Endothelial cell of umbilical vein (primary cell): Measurements from ENCODE around the gene HOXB4. TPM values are rescaled to one million over a fixed set of nuclear protein-coding genes. Genes with fewer than 3 reads are reported as not detected.
A peak's percentile ranks its signal among the peaks of the same experiment; 100 is the strongest.

Source experiments
- BruUV-seq: library from RNA; stranded (reverse); fragments of 400-500 nt; replicated peaks from 2 replicates; lab custom pipeline; 2021; lab: Mats Ljungman, UMichigan
- CTCF ChIA-PET: fragments of 300-600, 350-600 bp; sonication (Branson Sonifier 250); formaldehyde crosslinking; loops from one replicate; lab custom pipeline; 2021; ENCODE audit warnings: antibody characterized with exemption, inconsistent platforms; lab: Charles Lee
- POLR2A ChIA-PET: fragments of 300-600, 350-600 bp; sonication (Branson Sonifier 250); formaldehyde crosslinking; loops from one replicate; lab custom pipeline; 2021; ENCODE audit warnings: antibody characterized with exemption, inconsistent platforms; lab: Charles Lee
- DNase-seq: peaks from one replicate; pipeline ENCODE4 v3.0.0-alpha.2; 2011; ENCODE audit warnings: low read depth, low spot score
- FAIRE-seq: peaks from 2 replicates; lab custom pipeline; 2011; peaks lifted over from hg19 to GRCh38; lab: Jason Lieb, UNC
- H2AFZ ChIP-seq: 2 replicates; pipeline ENCODE4 v1.6.0; 2012; ENCODE audit warnings: low read depth, low read length, control low read depth, inconsistent platforms
- H3K27ac ChIP-seq: 2 replicates; pipeline ENCODE4 v1.5.1; 2011; ENCODE audit warnings: low read depth, mild to moderate bottlenecking, control low read depth, low read length, moderate library complexity; ENCODE audit not compliant: insufficient read depth
- H3K27me3 ChIP-seq, 2 experiments: 2 replicates each; pipeline versions ENCODE4 v1.6.0 to v1.6.1; 2011; ENCODE audit warnings: low read length in 2 of 2, mixed read lengths in 1 of 2; ENCODE audit not compliant: control insufficient read depth in 2 of 2, insufficient read depth in 2 of 2
- H3K36me3 ChIP-seq, 2 experiments: 2 replicates in 1 of 2; 3 replicates in 1 of 2; pipeline ENCODE4 v1.5.1; 2011; ENCODE audit warnings: low read length in 2 of 2, mild to moderate bottlenecking in 1 of 2, moderate library complexity in 1 of 2; ENCODE audit not compliant: control insufficient read depth in 2 of 2, insufficient read depth in 2 of 2; ENCODE audit errors: extremely low read depth in 1 of 2
- H3K4me1 ChIP-seq: 3 replicates; pipeline ENCODE4 v1.5.1; 2011; ENCODE audit warnings: mild to moderate bottlenecking, low read length; ENCODE audit not compliant: control insufficient read depth, insufficient read depth; ENCODE audit errors: extremely low read depth
- H3K4me2 ChIP-seq: 2 replicates; pipeline ENCODE4 v1.6.1; 2011; ENCODE audit warnings: low read length, control low read depth, mixed read lengths; ENCODE audit not compliant: insufficient read depth
- H3K4me3 ChIP-seq, 3 experiments: fragments of 200-600 bp in 1 of 3; sonication (generic), shearing (Covaris generic) in 1 of 3; replicated peaks in 1 of 3; 2 replicates each; pipeline ENCODE4 v1.5.1; 2011 to 2016; ENCODE audit warnings: control low read depth in 3 of 3, low read length in 3 of 3, mild to moderate bottlenecking in 2 of 3, inconsistent platforms in 1 of 3, low read depth in 1 of 3, moderate library complexity in 1 of 3; ENCODE audit not compliant: insufficient read depth in 1 of 3
- H3K79me2 ChIP-seq: 2 replicates; pipeline ENCODE4 v1.6.0; 2012; ENCODE audit warnings: low read length, inconsistent platforms; ENCODE audit not compliant: control insufficient read depth, insufficient read depth
- H3K9ac ChIP-seq: replicated peaks from 2 replicates; pipeline ENCODE3; 2011; ENCODE audit warnings: low read length, control low read depth; ENCODE audit not compliant: insufficient read depth; ENCODE audit errors: extremely low read depth
- H3K9me1 ChIP-seq: replicated peaks from 3 replicates; pipeline ENCODE4 v1.6.0; 2011; ENCODE audit warnings: mild to moderate bottlenecking, low read length; ENCODE audit not compliant: control insufficient read depth, insufficient read depth; ENCODE audit errors: extremely low read depth
- H3K9me3 ChIP-seq: replicated peaks from 2 replicates; pipeline ENCODE4 v1.5.1; 2012; ENCODE audit warnings: low read length, inconsistent platforms; ENCODE audit not compliant: control insufficient read depth, insufficient read depth
- H4K20me1 ChIP-seq: replicated peaks from 2 replicates; pipeline ENCODE3; 2011; ENCODE audit warnings: mild to moderate bottlenecking, low read length; ENCODE audit not compliant: control insufficient read depth, insufficient read depth; ENCODE audit errors: extremely low read depth
- CTCF ChIP-seq, 2 donors: IDR thresholded peaks; 1 replicate in 1 of 2; 2 replicates in 1 of 2; pipeline ENCODE4 v1.5.1; 2011; ENCODE audit warnings: low read length in 2 of 2, mild to moderate bottlenecking in 2 of 2, moderate library complexity in 2 of 2, control low read depth in 1 of 2, inconsistent platforms in 1 of 2, low read depth in 1 of 2; ENCODE audit not compliant: insufficient read depth in 1 of 2; ENCODE audit errors: extremely low read depth in 1 of 2
- EZH2 ChIP-seq: IDR thresholded peaks from 2 replicates; pipeline ENCODE4 v1.6.1; 2012; ENCODE audit warnings: borderline replicate concordance, low read depth, mild to moderate bottlenecking, moderate library complexity, low read length, inconsistent platforms; ENCODE audit not compliant: severe bottlenecking
- FOS ChIP-seq: IDR thresholded peaks from 2 replicates; pipeline ENCODE4 v1.6.1; 2011; ENCODE audit warnings: mild to moderate bottlenecking, low read length, moderate library complexity, borderline replicate concordance; ENCODE audit not compliant: insufficient read depth
- GATA2 ChIP-seq: IDR thresholded peaks from 2 replicates; pipeline ENCODE4 v1.7.0; 2011; ENCODE audit warnings: low read depth, mild to moderate bottlenecking, moderate library complexity, mixed read lengths, low read length; ENCODE audit not compliant: insufficient read length, insufficient read depth
- JUN ChIP-seq: IDR thresholded peaks from 2 replicates; pipeline ENCODE4 v1.6.1; 2011; ENCODE audit warnings: borderline replicate concordance, low read depth; ENCODE audit not compliant: insufficient read length, insufficient read depth
- MAX ChIP-seq: IDR thresholded peaks from 2 replicates; pipeline ENCODE4 v1.6.1; 2011; ENCODE audit not compliant: insufficient read depth, insufficient read length
- MYC ChIP-seq: IDR thresholded peaks from one replicate; pipeline ENCODE4 v1.6.1; 2011; ENCODE audit warnings: mild to moderate bottlenecking, low read depth, low read length
- POLR2A ChIP-seq: IDR thresholded peaks from 2 replicates; pipeline ENCODE4 v1.6.1; 2012; ENCODE audit warnings: low read depth, mild to moderate bottlenecking, control low read depth, low read length
- POLR2AphosphoS5 ChIP-seq: IDR thresholded peaks from 2 replicates; pipeline ENCODE4 v1.6.1; 2012; ENCODE audit warnings: low read depth, mild to moderate bottlenecking, control low read depth, low read length, moderate library complexity; ENCODE audit not compliant: insufficient read depth
- dilution Hi-C: fragments of 300-500 bp; cut with MboI; formaldehyde crosslinking; loops from one replicate; pipeline ENCODE4 v1.15.0; 2019; ENCODE audit warnings: low sequenced_read_pairs; ENCODE audit not compliant: extremely low pct_ligation_motif_present
- intact Hi-C: fragments of 100-400 bp; cut with micrococcal nuclease; formaldehyde crosslinking; loops from one replicate; pipeline ENCODE4 v1.10.0; 2022
- polyA plus RNA-seq, 4 experiments: library from polyadenylated mRNA; depleted of rRNA in 3 of 4; stranded (reverse) in 3 of 4; unstranded in 1 of 4; fragments of >200 nt; gene quantifications; 2 replicates each; pipeline versions ENCODE4 v1.2.1 to v1.2.3, GENCODE V29; 2011 to 2012; ENCODE audit warnings: missing spikeins in 1 of 4
- total RNA-seq: library from RNA; stranded (reverse); gene quantifications from 2 replicates; pipeline ENCODE4 v1.2.3, GENCODE V29; 2021

The HOXB4 gene
- total and polyA plus RNA-seq, 2 donors (not counting 3 experiments of a cell fraction or from before 2014, with no cell fraction given), result 4.6 to 13.1 TPM

DNA sequence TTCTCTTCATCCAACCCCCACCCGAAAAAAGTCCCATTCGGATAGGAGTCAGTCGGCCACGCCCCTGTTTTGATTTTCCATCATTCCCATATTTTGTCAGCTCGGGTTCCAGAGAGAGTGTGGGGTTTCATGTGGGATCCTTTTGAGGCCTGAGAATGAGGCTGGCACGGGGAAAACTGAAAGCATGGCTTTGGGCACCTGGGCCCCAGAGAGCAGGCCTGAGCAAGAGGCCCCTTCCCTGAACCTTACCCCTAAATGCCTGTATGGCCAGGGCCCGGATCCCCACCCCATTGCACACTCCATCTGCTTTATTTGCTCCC, 4.6 kb upstream of the HOXB4 start:
- no peak overlapping the region for H2AFZ ChIP-seq
- H3K79me2 ChIP-seq, result peaks cover 79% of the 10 kb centered on the region
- H3K27me3 ChIP-seq, result no peaks in the 10 kb centered on the region
- H4K20me1 ChIP-seq, result no peaks in the 10 kb centered on the region
- peak overlapping the region; percentile 89 for H3K4me2 ChIP-seq
- TF ChIP-seq POLR2A, result no peak
- TF ChIP-seq MAX, result no peak
- no peak for TF ChIP-seq EZH2
- no peak for TF ChIP-seq JUN
- TF ChIP-seq GATA2, result no peak
- no peak for TF ChIP-seq FOS
- no peak for TF ChIP-seq MYC
- no peak for TF ChIP-seq POLR2AphosphoS5
- TF ChIP-seq CTCF (IDR thresholded peaks at IDR 0.05; ENCODE audit: extremely low read depth in 1 of 2, insufficient read depth in 1 of 2, low read depth in 1 of 2, low read length in 2 of 2), result no peak
- DNase-seq, result no peak
- FAIRE-seq, result no peak
- intact Hi-C loops (no loop called here), dilution Hi-C loops (no loop called here)
- H3K9me1 ChIP-seq, result no peaks in the 10 kb centered on the region
- no peaks in the 10 kb centered on the region for H3K36me3 ChIP-seq
- ChIA-PET CTCF (interaction anchor here (1.0 to 2.3 kb wide), 3 partner anchors 13 to 231 kb away, joined by 4 to 11 read pairs (median 5); no protein-coding TSS in a partner anchor), POLR2A (interaction anchor here (1.3 kb wide), 1 partner anchor 27 kb away, joined by 3 read pairs; no protein-coding TSS in a partner anchor)
- H3K4me3 ChIP-seq, result peak overlapping the region in 1 of 3 experiments; percentile 67
- H3K27ac ChIP-seq, result peak overlapping the region; percentile 71
- no TSS peak for BruUV-seq
- H3K9ac ChIP-seq, result peak overlapping the region; percentile 55
- H3K9me3 ChIP-seq, result no peaks in the 10 kb centered on the region
- peaks cover 61% of the 10 kb centered on the region for H3K4me1 ChIP-seq
